ENCODE results near the gene FBXL2.
"Not testable (repeated sequence)": the region's sequence is repeated elsewhere in the genome, so short reads cannot be mapped to it uniquely, and the experiment has no call there.

Gene FBXL2

GRCh38 chr3:33388374-33389100 is 111.3 kb downstream of the FBXL2 start:
- no peak for DNase-seq

DNA sequence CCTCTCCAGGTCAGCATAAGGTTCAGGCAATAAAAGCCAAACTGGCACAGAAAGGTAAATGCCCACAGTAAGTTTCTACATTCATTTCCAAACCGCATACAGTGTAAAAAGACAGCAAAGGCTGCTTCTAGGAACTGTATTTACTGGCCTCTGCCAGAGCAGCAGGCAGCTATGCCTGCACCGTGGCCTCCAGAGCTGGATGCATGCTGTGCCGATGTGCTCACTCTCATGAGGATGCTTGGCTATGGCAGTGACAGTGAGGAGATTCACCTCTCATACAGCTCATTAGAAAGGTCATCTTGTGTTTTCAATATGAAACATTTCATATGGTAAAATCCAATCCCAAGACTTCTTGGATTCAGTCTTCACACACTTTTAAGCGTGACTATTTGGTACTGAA is 112.7 kb downstream of the FBXL2 start:
- DNase-seq, result no peak

GRCh38 chr3:33391255-33391995 is 114.2 kb downstream of the FBXL2 start:
- no peak for DNase-seq

- no peak for DNase-seq
Observed at GRCh38 chr3:33392144-33392543, 114.9 kb downstream of the FBXL2 start.

DNA sequence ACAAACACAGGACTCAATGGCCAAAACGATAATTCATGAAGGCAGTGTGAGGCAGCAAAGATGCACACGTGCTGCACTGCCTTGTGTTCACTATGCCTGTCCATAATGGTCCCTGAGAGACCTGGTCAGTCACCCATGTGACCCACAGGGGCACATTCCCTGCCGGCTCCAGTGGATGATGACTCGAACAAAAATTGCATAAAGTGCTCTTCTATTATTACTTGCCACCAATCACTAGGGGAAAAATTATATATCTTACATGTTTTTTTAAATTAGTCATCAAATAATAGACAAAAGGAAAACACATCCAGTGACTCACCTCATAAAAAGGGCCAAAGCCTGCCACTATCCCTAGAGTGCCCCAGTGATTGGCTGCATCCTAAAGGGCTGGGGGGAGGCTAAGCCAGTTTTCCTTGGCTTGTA is 115.5 kb downstream of the FBXL2 start:
- DNase-seq, result no peak

DNA sequence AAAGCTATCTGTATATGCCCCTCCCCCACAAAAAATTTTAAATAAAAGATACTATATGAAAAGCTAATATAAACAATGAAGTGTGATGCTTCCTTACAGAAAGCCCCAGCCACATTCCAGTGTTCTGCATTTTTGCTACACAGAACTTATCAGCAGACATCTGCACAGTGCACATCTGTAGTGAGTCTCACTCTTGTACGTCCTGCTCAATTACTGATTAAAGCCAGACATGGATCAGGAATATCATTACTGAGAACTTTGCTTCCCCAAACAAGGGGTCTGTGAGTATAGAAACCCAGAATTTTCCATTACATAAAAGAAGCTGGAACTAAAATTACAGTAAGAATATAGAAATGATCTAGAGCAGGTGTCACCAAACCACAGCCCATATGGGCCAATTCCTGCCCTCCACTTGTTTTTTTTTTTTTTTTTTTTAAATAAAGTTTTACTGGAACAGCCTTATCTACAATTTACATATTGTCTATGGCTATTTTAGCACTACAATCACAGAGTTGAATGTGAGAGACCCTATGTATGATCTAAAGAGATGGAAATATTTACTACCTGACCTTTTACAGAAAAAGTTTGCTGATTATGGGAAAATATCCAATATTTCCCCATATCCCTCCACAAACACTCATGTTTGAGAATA is 117.3 kb downstream of the FBXL2 start:
- no peak for DNase-seq

GRCh38 chr3:33395900-33396299 is 118.7 kb downstream of the FBXL2 start:
- DNase-seq, result no peak

DNA sequence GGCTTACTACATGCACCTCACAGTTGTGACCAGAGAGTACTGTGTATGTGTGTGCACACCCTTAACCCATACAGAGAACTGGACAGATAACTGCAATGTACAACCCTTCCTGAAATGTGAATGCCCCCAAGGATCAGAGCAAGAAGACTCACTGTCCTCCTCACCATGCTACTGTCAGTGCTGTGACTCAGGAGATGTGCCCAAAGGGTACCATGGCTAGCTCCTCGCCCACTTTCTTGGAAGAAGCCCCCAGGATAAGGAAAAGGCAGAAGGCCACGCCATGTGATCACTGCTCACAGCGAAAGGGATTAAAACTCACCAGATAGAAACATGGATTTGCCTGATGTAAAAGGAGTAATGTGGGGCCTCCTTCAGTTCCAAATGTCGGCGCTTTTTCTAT is 121.2 kb downstream of the FBXL2 start:
- DNase-seq, result no peak

DNA sequence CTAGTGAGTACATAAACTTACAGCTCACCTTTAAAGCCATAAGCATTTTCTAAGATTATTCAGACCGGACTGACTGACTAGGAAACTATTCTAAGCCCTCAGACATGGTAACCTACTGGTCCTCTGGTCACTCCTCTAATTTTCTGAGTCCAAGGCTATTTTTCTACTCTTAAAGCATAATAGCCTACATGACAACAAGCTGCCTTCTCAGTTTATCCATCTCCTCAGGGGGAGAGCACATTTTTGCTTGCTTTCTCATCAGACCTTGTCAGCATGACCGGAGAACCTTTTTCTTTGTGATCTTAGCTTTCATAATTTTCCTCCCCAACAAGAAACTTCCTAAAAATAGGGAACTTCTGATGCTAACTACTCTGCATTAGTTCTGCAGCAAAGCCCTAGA is 124.5 kb downstream of the FBXL2 start:
- DNase-seq, result no peak

DNA sequence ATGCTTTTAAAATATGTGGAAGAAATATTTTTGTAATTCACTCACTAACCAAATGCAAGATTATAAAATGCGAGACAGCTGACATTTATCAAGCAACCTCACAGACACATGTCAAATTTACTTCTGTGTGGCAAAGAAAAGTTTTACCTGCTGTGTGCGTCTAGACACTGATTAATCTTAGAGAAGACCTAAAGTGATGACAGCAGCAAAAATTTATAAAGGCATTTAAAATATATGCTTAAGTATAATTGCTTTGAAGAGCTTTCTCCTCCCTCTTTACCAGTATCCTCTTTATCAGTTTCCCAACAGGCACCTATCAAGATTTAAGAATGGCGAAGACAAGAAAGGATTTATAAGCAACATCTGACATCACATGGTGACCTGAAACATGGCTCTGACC is 125.7 kb downstream of the FBXL2 start:
- DNase-seq, result no peak

GRCh38 chr3:33403756-33404155 is 126.5 kb downstream of the FBXL2 start:
- DNase-seq, result no peak

DNA sequence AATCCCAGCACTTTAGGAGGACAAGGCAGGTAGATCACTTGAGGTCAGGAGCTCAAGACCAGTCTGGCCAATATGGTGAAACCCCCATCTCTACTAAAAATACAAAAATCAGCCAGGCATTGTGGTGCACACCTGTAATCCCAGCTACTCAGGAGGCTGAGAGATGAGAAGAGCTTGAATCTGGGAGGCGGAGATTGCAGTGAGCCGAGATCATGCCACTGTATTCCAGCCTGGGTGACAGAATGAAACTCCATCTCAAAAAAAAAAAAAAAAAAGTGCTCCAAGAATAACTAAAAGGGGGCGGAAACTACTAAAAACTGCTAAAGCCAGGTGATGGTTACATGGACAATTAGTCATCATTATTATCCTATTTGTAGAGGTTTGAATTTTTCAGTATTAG is 133.6 kb downstream of the FBXL2 start:
- DNase-seq, result not testable (repeated sequence)

DNA sequence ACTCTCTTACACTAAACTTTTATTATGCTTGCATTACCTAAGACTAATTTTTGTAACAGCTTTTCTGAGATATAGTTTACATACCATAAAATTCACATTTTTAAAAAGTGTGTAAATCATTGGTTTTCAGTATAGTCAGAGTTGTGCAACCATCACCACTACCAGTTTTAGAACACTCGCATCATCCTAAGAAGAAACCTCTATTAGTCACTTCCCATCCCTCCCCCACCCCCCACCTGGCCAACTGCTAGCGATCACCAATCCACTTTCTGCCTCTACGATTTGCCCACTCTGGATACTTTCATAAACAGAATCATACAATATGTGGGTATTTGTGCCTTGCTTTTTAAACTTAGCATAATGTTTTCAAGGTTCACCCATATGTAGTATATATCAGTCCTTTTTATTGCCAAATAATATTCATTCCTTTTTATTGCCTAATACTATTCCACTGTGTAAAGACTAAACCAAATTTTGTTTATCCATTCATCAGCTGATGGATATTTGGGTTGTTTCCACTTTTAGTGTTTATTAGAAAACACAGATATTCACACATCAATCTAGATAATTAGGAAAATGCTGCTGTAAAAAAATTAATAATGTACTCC is 139.9 kb downstream of the FBXL2 start:
- DNase-seq, result no peak

- no peak for DNase-seq
Observed at GRCh38 chr3:33419948-33420347, 142.7 kb downstream of the FBXL2 start.

- no peak for DNase-seq
Observed at GRCh38 chr3:33420966-33421365, 143.7 kb downstream of the FBXL2 start.

DNA sequence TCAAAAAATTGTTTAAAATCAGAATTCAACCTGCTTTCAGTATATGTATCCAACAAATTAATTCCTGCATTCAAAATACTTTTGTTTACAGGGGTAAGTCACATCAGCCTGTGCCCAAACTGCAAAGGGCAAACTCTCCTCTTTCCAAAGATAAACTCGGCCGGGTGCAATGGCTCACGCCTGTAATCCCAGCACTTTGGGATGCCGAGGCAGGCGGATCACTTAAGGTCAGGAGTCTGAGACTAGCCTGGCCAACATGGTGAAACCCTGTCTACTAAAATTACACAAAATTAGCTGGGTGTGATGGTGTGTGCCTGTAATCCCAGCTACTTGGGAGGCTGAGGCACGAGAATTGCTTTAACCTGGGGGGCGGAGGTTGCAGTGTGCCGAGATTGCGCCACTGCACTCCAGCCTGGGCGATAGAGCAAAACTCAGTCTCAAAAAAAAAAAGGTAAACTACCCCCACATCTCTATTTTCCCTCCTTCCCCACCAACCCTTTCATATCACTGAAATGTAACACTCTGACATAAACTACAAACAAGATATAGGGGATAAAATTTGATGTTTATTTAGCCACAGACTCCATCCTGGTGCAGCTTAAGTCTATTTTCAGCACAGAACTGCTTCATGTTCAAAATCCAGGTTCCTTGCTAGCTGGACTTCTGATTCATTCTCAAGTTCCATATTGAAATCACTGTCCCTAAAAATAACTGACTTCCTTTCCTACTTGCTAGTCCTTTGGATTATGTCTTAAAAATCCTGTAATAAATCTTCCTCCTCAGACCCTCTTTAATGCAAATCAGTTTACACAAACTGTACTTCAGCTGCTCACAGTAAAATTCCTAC is 147.6 kb downstream of the FBXL2 start:
- no peak for DNase-seq

DNA sequence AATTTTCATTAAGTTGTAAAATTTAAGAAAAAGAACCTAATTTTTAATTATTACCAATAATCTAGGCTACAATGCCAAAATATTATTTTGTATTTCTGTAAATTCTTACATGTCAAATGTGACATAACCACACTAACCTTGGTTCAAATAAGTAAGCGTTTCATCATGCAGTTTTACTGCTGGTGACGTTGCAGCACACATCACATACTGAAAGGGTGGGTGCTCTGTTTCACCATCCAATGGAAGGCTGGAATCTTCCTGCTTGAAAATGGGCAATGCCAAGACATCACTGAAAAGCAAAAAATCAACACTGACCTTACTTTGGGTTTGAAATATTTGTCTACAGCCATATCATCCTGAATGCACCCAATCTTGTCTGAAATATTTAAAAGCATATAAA is 148.2 kb downstream of the FBXL2 start:
- DNase-seq, result no peak

DNA sequence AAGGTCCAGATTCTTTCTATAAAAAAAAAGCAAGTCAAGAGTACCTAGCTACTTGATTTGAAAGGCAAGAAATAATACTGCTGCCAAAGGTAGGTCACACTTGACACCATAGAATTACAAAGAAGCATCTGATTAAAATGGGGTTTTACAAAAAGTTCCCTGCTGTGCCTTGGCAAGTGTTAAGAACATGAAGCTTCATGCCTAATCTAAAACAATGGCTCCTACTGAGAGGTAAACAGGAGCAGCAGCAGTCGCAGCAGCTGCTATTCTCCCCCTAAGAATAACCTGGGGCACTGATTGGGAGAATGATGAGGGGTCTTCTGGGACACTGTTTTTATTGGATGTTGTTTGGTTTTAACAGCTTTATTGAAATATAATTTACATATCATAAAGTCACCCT is 148.8 kb downstream of the FBXL2 start:
- DNase-seq, result peak; percentile 35

DNA sequence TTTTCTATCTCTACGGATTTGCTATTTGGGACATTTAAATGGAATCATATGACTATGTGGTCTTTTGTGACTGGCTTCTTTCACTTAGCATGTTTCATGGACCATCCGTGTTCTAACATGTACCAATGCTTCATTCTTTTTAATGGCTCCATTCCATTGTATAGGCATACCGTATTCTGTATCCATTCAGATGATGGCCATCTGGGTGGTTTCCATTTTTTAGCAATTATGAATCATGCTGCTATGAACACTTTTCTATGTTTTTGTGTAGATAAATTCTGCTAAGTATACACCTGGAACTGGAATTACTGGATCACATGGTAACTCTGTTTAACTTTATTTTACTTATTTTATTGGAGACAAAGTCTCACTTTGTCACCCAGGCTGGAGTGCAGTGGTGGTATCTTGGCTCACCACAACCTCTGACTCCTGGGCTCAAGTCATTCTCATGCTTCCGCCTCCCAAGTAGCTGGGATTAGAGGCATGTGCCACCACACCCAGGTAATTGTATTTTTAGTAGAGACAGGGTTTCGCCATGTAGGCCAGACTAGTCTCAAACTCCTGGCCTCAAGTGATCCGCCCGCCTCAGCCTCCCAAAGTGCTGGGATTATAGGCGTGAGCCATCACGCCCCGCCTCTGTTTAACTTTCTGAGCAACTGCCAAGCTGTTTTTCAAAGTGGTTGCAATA is 149.5 kb downstream of the FBXL2 start:
- DNase-seq, result no peak

- no peak for DNase-seq
Observed at GRCh38 chr3:33428734-33429133, 151.5 kb downstream of the FBXL2 start.

GRCh38 chr3:33429306-33429705 is 152.1 kb downstream of the FBXL2 start:
- not testable (repeated sequence) for DNase-seq

DNA sequence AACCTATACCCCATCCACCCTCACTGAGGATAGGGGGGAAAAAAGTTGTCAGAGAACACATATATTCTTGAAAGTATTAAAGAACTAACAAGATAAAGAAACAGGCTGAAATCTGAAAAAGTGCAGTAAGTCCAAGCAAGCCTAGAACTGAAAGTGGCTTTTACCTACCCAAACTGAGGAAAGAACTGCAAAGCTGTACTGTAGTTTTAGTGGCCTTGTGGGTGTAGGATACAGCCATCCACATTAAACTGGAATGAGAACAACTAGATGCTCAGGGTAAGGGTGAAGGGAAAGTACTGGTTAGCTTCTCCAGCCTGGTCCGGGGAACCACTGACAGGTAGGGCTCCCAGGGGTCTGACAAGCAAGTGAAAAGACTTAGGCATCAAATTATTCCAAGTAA is 152.8 kb downstream of the FBXL2 start:
- DNase-seq, result no peak

All from NCI-H748 treated with DMSO at 0.1 percent for 48 hours (cell line).